Measurements from ENCODE around the gene HECTD4. TPM values are rescaled to one million over a fixed set of nuclear protein-coding genes. Genes with fewer than 3 reads are reported as not detected.
"Not testable (repeated sequence)": the region's sequence is repeated elsewhere in the genome, so short reads cannot be mapped to it uniquely, and the experiment has no call there.

HECTD4 gene
- total and polyA plus RNA-seq, 12 donors, result 17.5 to 50.0 (median 27.7) TPM

DNA sequence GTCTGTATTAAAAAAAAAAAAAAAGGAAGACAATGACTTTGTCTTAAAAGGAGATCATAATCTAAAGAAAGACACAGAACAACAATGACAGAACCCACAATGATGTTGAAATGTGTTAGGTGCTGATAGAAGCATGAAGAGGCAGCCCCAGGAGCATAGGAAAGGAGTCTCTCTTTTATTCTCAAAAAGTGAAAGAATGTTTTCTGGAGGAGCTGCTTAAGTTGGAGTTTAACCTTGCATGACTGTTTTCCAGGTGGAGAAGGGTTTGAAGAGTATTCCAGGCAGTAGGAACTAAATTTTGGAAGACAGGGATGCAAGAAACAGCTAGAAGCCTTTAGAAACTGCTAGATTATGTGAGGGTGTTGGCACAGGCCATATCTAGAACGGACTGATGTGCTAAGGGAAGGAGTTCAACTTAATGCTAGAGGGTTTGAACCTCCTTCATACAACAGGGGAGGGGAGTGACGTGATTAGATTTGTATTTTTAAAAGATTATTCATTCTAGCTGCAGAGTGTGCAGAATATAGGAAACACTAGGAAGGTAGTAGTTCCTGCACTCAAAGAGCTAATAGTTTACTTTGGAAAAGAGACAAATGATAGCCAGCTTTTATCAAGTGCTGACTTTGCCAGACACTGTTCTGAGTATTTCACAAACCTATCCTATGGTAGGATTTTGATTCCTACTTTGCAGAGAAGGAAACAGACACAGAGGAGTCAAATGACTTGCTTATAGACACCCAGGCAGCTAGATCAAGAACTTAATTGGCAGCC, 31.8 kb upstream of the HECTD4 start:
- no peaks in the 10 kb centered on the region for H3K9me3 ChIP-seq (replicated peaks in 1 of 3)

DNA sequence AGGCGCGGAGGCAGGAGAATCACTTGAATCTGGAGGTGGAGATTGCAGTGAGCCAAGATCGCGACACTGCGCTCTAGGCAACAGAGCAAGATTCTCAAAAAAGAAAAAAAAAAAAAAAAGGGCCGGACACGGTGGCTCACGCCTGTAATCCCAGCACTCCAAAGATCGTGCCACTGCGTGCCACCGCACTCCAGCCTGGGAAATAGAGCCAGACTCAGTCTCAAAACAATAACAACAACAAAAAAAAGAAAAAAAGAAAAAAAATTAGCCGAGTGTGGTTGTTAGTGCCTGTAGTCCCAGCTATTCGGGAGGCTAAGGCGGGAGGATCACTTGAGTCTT, 27.6 kb upstream of the HECTD4 start:
- TF ChIP-seq POLR2A (IDR thresholded peaks at IDR 0.05), result no peak
- TF ChIP-seq, protein P1, sequence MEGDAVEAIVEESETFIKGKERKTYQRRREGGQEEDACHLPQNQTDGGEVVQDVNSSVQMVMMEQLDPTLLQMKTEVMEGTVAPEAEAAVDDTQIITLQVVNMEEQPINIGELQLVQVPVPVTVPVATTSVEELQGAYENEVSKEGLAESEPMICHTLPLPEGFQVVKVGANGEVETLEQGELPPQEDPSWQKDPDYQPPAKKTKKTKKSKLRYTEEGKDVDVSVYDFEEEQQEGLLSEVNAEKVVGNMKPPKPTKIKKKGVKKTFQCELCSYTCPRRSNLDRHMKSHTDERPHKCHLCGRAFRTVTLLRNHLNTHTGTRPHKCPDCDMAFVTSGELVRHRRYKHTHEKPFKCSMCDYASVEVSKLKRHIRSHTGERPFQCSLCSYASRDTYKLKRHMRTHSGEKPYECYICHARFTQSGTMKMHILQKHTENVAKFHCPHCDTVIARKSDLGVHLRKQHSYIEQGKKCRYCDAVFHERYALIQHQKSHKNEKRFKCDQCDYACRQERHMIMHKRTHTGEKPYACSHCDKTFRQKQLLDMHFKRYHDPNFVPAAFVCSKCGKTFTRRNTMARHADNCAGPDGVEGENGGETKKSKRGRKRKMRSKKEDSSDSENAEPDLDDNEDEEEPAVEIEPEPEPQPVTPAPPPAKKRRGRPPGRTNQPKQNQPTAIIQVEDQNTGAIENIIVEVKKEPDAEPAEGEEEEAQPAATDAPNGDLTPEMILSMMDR (IDR thresholded peaks at IDR 0.05), result no peak
- H3K4me1 ChIP-seq (replicated peaks in 1 of 2), result peaks cover 11 to 17% of the 10 kb centered on the region in 2 donors
- H3K27me3 ChIP-seq, result no peaks in the 10 kb centered on the region
- DNase-seq, result no peak
- intact Hi-C loops (cut with DNase I), result no loop called here
- 90 to 95% (median 93%) methylated on average over 13 to 14 of the region's 14 CpGs for WGBS, 4 donors
- H3K27ac ChIP-seq, result no peak overlapping the region
- H3K4me3 ChIP-seq, result peak overlapping the region in 1 of 4 donors; percentile 74
- peaks cover 0 to 33% of the 10 kb centered on the region in 2 donors for H3K36me3 ChIP-seq (replicated peaks in 1 of 2)
- H3K9me3 ChIP-seq (replicated peaks in 1 of 3), result no peaks in the 10 kb centered on the region

More for the DNA sequence above, 31.8 kb upstream of the HECTD4 start:
- Histone ChIP-seq H3K27me3 (no peaks in the 10 kb centered on the region), H3K36me3 (replicated peaks in 1 of 2) (no peaks in the 10 kb centered on the region), H3K27ac (no peak overlapping the region), H3K4me1 (replicated peaks in 1 of 2) (peaks cover 8 to 9% of the 10 kb centered on the region in 2 donors), H3K4me3 (no peak overlapping the region)
- 33 to 64% (median 50%) methylated on average over 2 of the region's 2 CpGs for WGBS, 4 donors
- intact Hi-C loops (cut with DNase I), result no loop called here
- DNase-seq, result no peak
- TF ChIP-seq POLR2A (IDR thresholded peaks at IDR 0.05), result no peak
- TF ChIP-seq, protein P1 (IDR thresholded peaks at IDR 0.05), result no peak

DNA sequence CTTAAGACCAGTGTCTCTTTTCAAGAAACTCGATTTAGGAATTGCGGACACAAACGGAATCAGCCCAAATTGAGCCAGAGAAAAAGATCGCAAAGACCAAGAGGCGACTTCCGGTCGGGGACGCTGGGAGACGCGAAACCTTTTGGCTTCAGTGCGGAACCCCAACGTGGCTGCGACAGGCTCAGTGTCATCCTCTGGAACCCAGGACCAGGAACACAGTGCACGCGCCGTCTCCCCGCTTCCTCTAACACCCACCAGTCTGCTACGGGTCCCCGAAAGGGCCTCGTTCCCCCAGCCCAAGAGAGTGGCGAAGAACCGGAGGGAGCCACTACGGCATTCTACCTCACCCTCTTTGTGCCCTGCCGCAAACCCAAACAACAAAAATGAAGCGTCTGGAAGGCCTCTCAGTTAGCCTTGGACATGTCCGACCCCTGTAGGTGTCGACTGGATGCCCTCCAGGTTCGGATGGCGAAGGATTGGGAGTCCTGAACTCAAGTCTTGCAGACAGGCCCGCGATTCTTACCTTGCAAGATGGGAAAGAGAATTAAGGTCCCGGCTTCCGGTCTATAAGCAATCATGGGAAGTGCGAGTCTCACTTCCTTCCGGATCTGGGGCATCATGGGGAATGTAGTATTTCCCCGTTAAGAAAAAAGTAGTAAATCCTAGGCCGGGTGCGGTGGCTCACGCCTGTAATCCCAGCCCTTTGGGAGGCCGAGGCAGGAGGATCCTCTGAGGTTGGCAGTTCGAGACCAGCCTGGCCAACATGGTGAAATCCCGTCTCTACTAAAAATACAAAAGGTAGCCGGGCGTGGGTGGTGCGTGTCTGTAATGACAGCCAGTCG, 27.1 kb upstream of the HECTD4 start, which contains the start of gene RPL6:
Gene RPL6, minus strand, starts transcription at position 542 of the 842 bp plus-strand sequence. CDS start 949 bp downstream, outside the sequence.
- Histone ChIP-seq H3K27me3 (no peaks in the 10 kb centered on the region), H3K36me3 (replicated peaks in 1 of 2) (peaks cover 0 to 38% of the 10 kb centered on the region in 2 donors), H3K9me3 (replicated peaks in 1 of 3) (no peaks in the 10 kb centered on the region), H3K4me3 (peak within 1 kb of the TSS; percentile 57 to 89 (median 72)), H3K27ac (peak within 1 kb of the TSS; percentile 82 to 91 (median 90)), H3K4me1 (replicated peaks in 1 of 2) (peaks cover 11 to 17% of the 10 kb centered on the region in 2 donors)
- intact Hi-C loops (cut with DNase I), result no loop called here
- DNase-seq, result peak; percentile 80 to 93 (median 87)
- peak in 1 of 2 donors; percentile 83 for TF ChIP-seq POLR2A (IDR thresholded peaks at IDR 0.05)
- TF ChIP-seq, protein P1 (IDR thresholded peaks at IDR 0.05), result no peak
- 10 to 16% (median 11%) methylated on average over 25 to 46 of the region's 46 CpGs for WGBS, 4 donors

DNA sequence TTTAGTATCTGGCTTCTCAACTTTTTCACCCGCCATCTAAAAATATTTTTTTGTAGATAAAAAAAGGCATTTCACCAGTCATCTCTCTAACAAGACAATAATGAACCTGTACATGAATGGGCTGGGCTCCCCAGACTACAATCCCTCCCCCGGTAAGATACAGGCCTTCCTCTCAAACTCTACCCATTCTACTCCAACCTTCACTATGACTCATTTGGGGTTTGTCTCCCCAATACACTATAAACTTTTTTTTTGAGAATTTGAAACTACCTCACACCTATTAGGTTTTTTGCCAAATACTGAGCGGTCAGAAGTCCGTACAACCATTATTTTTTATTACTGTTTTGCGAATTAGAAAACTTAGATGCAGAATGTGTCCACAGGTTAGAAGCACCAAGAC, 26.4 kb upstream of the HECTD4 start:
- 9 to 15% (median 11%) methylated on average over 5 of the region's 5 CpGs for WGBS, 4 donors
- H3K27ac ChIP-seq, result peak overlapping the region in 3 of 5 donors; percentile 88 to 91 (median 90)
- intact Hi-C loops (cut with DNase I), result no loop called here

DNA sequence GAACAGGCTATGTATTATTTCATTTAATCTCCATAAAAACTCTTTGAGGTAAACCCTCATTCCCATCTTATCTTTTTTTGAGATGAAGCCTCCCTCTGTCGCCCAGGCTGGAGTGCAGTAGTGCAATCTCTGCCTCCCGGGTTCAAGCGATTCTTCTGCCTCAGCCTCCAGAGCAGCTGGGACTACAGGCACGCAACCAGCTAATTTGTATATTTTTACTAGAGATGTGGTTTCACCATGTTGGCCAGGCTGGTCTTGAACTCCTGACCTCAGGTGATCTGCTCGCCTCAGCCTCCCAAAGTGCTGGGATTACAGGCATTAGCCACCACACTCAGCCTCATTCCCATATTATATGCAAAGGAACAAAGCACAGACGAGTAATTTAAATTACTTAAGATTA, 25.5 kb upstream of the HECTD4 start:
- H3K27me3 ChIP-seq; DNase-seq; H3K27ac ChIP-seq; H3K9me3 ChIP-seq (replicated peaks in 1 of 3); intact Hi-C loops (cut with DNase I): not testable (repeated sequence)
- 79 to 86% (median 82%) methylated on average over 6 of the region's 6 CpGs for WGBS, 4 donors
- H3K36me3 ChIP-seq (replicated peaks in 1 of 2), result peaks cover 0 to 40% of the 10 kb centered on the region in 2 donors
- peak overlapping the region in 1 of 4 donors; percentile 71 for H3K4me3 ChIP-seq
- H3K4me1 ChIP-seq (replicated peaks in 1 of 2), result peaks cover 11 to 17% of the 10 kb centered on the region in 2 donors

More for the DNA sequence above, 26.4 kb upstream of the HECTD4 start:
- Histone ChIP-seq H3K27me3 (no peaks in the 10 kb centered on the region), H3K36me3 (replicated peaks in 1 of 2) (peaks cover 0 to 40% of the 10 kb centered on the region in 2 donors), H3K4me3 (peak overlapping the region in 3 of 4 donors; percentile 71 to 89 (median 74)), H3K9me3 (replicated peaks in 1 of 3) (no peaks in the 10 kb centered on the region), H3K4me1 (replicated peaks in 1 of 2) (peaks cover 11 to 17% of the 10 kb centered on the region in 2 donors)
- DNase-seq, result no peak
- TF ChIP-seq, protein P1 (IDR thresholded peaks at IDR 0.05), result no peak
- no peak for TF ChIP-seq POLR2A (IDR thresholded peaks at IDR 0.05)
